HG03442 (cell line): Measurements from ENCODE around the gene TKTL2.
"Not testable (repeated sequence)": the region's sequence is repeated elsewhere in the genome, so short reads cannot be mapped to it uniquely, and the experiment has no call there.

Experiments used
- ATAC-seq: cut with Tn5 transposase; IDR thresholded peaks from one replicate; pipeline ENCODE4 v1.9.1; 2021; ENCODE audit warnings: mild to moderate bottlenecking, moderate library complexity; ENCODE audit not compliant: unreplicated experiment

Gene TKTL2

GRCh38 chr4:163447481-163447880, 26.1 kb downstream of the TKTL2 start:
- ATAC-seq, result no peak

- not testable (repeated sequence) for ATAC-seq
Measured at GRCh38 chr4:163447023-163447422, 26.5 kb downstream of the TKTL2 start.

- no peak for ATAC-seq
Measured at GRCh38 chr4:163440040-163440439, 33.5 kb downstream of the TKTL2 start.
